Loucy (cell line): Measurements from ENCODE around the gene SCN9A.

Source experiments
- H2AFZ ChIP-seq: fragments of 200-600 bp; sonication (generic); 2 replicates; pipeline ENCODE4 v1.6.0; 2016; ENCODE audit warnings: antibody characterized with exemption, mild to moderate bottlenecking, low read length, moderate library complexity
- H3F3A ChIP-seq: fragments of 200-600 bp; 2 replicates; pipeline ENCODE4 v1.6.0; 2016; ENCODE audit warnings: antibody characterized with exemption, low read depth, mild to moderate bottlenecking
- H3K27me3 ChIP-seq: fragments of 200-600 bp; sonication (generic); 2 replicates; pipeline ENCODE4 v1.6.1; 2014; ENCODE audit warnings: low read length, mild to moderate bottlenecking; ENCODE audit not compliant: insufficient read depth, poor library complexity, severe bottlenecking
- H3K36me3 ChIP-seq: fragments of 200-600 bp; sonication (generic); 2 replicates; pipeline ENCODE4 v1.6.1; 2016; ENCODE audit warnings: low read length; ENCODE audit not compliant: insufficient read depth
- H3K4me1 ChIP-seq: fragments of 200-600 bp; sonication (generic); 2 replicates; pipeline ENCODE4 v1.5.1; 2014; ENCODE audit warnings: low read length, mild to moderate bottlenecking; ENCODE audit not compliant: insufficient read depth, poor library complexity, severe bottlenecking
- H3K4me2 ChIP-seq: fragments of 200-600 bp; sonication (generic); 2 replicates; pipeline ENCODE4 v1.6.0; 2014; ENCODE audit warnings: antibody characterized with exemption, low read length, low read depth, mild to moderate bottlenecking; ENCODE audit not compliant: poor library complexity, severe bottlenecking
- H3K4me3 ChIP-seq: fragments of 200-600 bp; sonication (generic); 2 replicates; pipeline ENCODE4 v1.5.1; 2014; ENCODE audit warnings: low read length, mild to moderate bottlenecking, mixed read lengths; ENCODE audit not compliant: poor library complexity, severe bottlenecking
- H3K79me2 ChIP-seq: fragments of 200-600 bp; sonication (generic); 2 replicates; pipeline ENCODE4 v1.6.1; 2014; ENCODE audit warnings: low read length; ENCODE audit not compliant: insufficient read depth
- H3K9ac ChIP-seq: fragments of 200-600 bp; sonication (generic); 2 replicates; pipeline ENCODE4 v1.6.0; 2014; ENCODE audit warnings: mild to moderate bottlenecking, low read depth, low read length, moderate library complexity; ENCODE audit not compliant: poor library complexity, severe bottlenecking
- H3K9me2 ChIP-seq: fragments of 200-600 bp; sonication (generic); replicated peaks from 2 replicates; pipeline ENCODE4 v1.6.1; 2016; ENCODE audit warnings: low read depth, low read length, mixed read lengths
- H3K9me3 ChIP-seq: fragments of 200-600 bp; sonication (generic); 2 replicates; pipeline ENCODE4 v1.6.1; 2014; ENCODE audit warnings: mild to moderate bottlenecking, antibody characterized with exemption, low read length, low read depth; ENCODE audit not compliant: insufficient read depth
- H4K20me1 ChIP-seq: fragments of 200-600 bp; sonication (generic); 2 replicates; pipeline ENCODE4 v1.6.0; 2014; ENCODE audit warnings: antibody characterized with exemption, low read length, mild to moderate bottlenecking; ENCODE audit not compliant: insufficient read depth, poor library complexity, severe bottlenecking
- EZH2phosphoT487 ChIP-seq: fragments of 200-600 bp; IDR thresholded peaks from 2 replicates; pipeline ENCODE4 v1.6.1; 2018; ENCODE audit warnings: antibody characterized with exemption, mild to moderate bottlenecking, moderate library complexity, borderline replicate concordance
- TF ChIP-seq, protein P1 (sequence below): fragments of 200-600 bp; sonication (generic); conservative IDR thresholded peaks from 2 replicates; pipeline ENCODE4 v1.5.1; 2014; ENCODE audit warnings: mild to moderate bottlenecking, antibody characterized with exemption, low read length

SCN9A gene

DNA sequence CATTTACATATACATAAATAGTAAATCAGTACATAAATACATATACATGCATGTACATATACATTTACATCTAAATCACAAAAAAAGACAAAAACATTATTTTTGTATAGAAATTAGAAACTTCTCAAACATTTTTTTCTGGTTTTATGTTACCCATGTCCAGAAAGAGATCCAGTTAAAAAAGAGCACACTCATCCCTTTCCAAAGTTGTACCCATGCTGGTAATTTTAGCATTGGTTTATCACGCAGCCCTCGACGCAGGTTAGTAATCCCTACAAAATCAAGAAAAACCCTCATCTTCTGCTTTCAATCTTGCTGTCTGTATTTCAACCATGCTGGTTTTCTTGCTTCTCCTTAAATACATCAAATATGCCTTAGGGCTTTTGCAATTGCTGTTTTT, 10.5 kb downstream of the SCN9A start:
- Histone ChIP-seq H3K4me1 (peaks cover 6% of the 10 kb centered on the region), H3K9me3 (no peaks in the 10 kb centered on the region), H3K9me2 (no peaks in the 10 kb centered on the region), H3K27me3 (no peaks in the 10 kb centered on the region), H3K79me2 (no peaks in the 10 kb centered on the region), H3K36me3 (no peaks in the 10 kb centered on the region), H3K9ac (no peak overlapping the region), H3K4me2 (no peak overlapping the region), H2AFZ (no peak overlapping the region), H3F3A (no peaks in the 10 kb centered on the region), H3K4me3 (no peak overlapping the region), H4K20me1 (no peaks in the 10 kb centered on the region)
- TF ChIP-seq, protein P1, sequence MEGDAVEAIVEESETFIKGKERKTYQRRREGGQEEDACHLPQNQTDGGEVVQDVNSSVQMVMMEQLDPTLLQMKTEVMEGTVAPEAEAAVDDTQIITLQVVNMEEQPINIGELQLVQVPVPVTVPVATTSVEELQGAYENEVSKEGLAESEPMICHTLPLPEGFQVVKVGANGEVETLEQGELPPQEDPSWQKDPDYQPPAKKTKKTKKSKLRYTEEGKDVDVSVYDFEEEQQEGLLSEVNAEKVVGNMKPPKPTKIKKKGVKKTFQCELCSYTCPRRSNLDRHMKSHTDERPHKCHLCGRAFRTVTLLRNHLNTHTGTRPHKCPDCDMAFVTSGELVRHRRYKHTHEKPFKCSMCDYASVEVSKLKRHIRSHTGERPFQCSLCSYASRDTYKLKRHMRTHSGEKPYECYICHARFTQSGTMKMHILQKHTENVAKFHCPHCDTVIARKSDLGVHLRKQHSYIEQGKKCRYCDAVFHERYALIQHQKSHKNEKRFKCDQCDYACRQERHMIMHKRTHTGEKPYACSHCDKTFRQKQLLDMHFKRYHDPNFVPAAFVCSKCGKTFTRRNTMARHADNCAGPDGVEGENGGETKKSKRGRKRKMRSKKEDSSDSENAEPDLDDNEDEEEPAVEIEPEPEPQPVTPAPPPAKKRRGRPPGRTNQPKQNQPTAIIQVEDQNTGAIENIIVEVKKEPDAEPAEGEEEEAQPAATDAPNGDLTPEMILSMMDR, result no peak
- no peak for TF ChIP-seq EZH2phosphoT487

DNA sequence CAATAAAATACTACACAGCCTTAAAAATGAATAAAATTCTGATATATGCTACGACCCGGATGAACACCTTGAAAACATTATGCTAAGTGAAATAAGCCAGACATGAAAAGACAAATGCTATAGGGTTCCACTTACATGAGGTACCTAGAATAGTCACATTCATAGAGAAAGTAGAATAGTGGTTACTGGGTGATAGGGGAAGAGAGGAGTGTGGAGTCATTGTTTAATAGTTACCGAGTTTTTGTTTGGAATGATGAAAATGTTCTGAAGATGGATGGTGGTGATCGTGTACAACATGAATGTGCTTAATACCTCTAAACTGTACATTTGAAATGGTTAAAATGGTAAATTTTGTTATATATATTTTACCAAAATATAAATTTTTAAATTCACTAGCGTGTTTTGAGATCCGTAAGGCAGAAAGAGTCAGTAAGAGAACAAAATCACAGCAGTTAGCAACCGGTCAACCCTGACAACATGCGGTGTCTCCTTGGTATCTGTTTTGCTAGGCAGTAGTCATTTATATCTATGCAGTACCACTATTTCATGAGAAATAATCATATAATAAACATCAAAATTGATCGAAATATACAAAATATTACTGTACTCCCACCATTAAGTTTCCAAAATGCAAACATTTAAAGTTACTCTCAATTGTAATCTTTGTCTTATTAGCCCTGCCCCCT, 11.1 kb downstream of the SCN9A start:
- no peaks in the 10 kb centered on the region for H3F3A ChIP-seq
- no peak overlapping the region for H3K9ac ChIP-seq
- H3K79me2 ChIP-seq, result no peaks in the 10 kb centered on the region
- no peak overlapping the region for H2AFZ ChIP-seq
- peaks cover 6% of the 10 kb centered on the region for H3K4me1 ChIP-seq
- no peaks in the 10 kb centered on the region for H3K36me3 ChIP-seq
- no peaks in the 10 kb centered on the region for H4K20me1 ChIP-seq
- no peak overlapping the region for H3K4me2 ChIP-seq
- no peaks in the 10 kb centered on the region for H3K27me3 ChIP-seq
- H3K9me3 ChIP-seq, result no peaks in the 10 kb centered on the region
- TF ChIP-seq, protein P1, result no peak
- no peak for TF ChIP-seq EZH2phosphoT487
- no peaks in the 10 kb centered on the region for H3K9me2 ChIP-seq
- H3K4me3 ChIP-seq, result no peak overlapping the region

DNA sequence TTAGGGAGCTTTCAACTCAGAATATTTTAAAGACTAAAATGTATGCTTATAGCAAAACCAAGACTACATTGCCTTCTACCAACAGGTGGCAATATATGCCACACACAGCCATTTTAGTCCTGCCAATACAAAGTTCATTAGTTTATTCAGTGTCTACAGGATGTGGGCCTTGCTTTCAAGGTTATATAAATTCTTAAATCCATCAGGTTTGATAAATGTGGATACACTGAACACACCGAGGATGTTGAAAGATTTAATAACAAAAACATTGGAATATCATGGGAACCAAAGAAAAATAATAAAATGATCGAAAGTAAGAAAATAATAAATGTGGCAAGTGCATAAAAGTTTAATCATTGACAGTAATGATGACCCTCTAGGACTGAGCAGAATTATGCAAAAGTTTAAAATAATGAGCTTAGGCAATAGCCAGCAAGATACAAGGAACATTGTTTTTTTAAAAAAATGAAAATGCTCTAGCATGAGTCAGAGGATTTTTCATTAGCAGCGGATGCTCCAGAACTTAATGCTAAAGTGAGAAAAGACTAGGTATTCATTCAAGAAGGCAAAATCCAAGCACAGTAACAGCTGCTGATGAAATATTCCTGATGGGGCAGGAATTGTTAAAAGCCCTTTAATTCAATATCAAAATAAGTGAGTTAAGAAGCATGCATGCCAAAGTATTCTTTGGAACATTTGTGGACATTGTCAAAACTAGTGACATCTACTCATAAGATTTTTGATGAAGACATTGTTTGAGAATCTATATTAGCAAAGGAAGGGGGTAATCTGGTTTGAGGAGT, 14.2 kb downstream of the SCN9A start:
- Histone ChIP-seq H3K9me2 (no peaks in the 10 kb centered on the region), H3F3A (no peaks in the 10 kb centered on the region), H3K4me3 (no peak overlapping the region), H3K4me2 (no peak overlapping the region), H3K4me1 (peaks cover 6% of the 10 kb centered on the region), H2AFZ (peak overlapping the region; percentile 76), H3K9ac (no peak overlapping the region), H3K36me3 (no peaks in the 10 kb centered on the region), H3K79me2 (no peaks in the 10 kb centered on the region), H4K20me1 (no peaks in the 10 kb centered on the region), H3K27me3 (no peaks in the 10 kb centered on the region), H3K9me3 (no peaks in the 10 kb centered on the region)
- TF ChIP-seq EZH2phosphoT487, result no peak
- TF ChIP-seq, protein P1, result peak; percentile 83
